GM12873 (cell line): ENCODE results near the gene ST3GAL5.
A peak's percentile ranks its signal among the peaks of the same experiment; 100 is the strongest.

Experiments used
- TF ChIP-seq, protein P1 (sequence below): IDR thresholded peaks from 2 replicates; pipeline ENCODE4 v1.5.1; 2012; ENCODE audit warnings: low read depth, mild to moderate bottlenecking, moderate library complexity, low read length, control low read depth; ENCODE audit not compliant: insufficient read depth; ENCODE audit errors: missing control alignments

ST3GAL5 gene

DNA sequence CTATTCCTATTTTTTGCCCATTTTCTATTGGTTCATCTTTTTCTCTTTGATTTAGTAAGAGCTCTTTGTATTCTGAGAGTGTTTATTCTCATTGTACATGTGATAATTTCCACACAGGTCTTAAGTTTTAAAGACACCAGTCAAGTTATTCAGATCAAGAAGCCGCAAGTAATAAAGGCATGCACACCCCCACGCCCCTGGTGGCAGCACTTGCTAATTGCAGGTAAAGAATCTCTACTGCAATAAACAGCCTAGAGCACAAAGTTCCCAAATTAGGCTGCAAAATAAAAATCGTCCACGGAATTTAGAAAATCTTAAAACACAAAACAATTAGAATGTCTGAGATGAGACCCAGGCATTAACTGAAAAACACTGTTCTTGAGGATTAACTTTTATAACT lies 45.2 kb downstream of the ST3GAL5 start:
- TF ChIP-seq, protein P1, sequence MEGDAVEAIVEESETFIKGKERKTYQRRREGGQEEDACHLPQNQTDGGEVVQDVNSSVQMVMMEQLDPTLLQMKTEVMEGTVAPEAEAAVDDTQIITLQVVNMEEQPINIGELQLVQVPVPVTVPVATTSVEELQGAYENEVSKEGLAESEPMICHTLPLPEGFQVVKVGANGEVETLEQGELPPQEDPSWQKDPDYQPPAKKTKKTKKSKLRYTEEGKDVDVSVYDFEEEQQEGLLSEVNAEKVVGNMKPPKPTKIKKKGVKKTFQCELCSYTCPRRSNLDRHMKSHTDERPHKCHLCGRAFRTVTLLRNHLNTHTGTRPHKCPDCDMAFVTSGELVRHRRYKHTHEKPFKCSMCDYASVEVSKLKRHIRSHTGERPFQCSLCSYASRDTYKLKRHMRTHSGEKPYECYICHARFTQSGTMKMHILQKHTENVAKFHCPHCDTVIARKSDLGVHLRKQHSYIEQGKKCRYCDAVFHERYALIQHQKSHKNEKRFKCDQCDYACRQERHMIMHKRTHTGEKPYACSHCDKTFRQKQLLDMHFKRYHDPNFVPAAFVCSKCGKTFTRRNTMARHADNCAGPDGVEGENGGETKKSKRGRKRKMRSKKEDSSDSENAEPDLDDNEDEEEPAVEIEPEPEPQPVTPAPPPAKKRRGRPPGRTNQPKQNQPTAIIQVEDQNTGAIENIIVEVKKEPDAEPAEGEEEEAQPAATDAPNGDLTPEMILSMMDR: peak; percentile 64

DNA sequence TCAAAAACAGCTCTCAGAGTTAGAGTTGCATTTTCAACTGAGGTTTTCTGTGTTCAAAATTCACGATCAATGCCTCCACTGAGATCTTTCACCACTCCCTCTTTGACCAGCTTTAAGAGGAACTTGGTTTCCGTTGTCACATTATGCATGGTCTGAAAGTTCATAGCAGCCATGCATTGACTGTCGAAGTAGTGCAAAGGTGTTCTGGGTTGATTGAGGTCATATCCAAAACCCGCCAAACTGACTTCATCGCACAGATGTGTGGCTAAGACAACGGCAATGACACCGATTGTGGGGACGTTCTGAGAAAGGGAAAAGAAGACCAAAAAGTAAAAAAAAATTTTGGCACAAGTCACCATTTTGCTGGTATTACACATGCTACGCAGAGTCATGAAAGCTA lies 48.7 kb downstream of the ST3GAL5 start:
- TF ChIP-seq, protein P1: no peak

DNA sequence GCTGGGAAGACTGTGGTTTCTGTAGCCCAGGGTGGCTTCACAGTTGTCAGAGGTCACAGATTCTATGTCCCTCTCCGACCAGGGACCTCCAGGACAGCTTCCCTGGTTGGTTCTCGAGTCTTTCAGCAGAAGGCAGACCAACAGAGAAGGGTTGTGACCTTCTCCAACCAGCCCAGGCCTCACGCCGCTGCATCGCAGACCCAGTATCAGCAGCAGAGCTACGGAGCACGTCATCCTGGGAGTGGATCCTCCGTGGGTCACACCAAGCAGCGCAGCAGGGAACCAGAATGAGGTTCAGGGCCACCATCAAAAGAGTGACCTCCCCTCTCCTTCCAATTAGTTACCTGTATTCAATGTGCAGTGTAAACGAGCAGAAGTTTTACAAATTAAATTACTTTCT lies 49.3 kb downstream of the ST3GAL5 start:
- TF ChIP-seq, protein P1: no peak

DNA sequence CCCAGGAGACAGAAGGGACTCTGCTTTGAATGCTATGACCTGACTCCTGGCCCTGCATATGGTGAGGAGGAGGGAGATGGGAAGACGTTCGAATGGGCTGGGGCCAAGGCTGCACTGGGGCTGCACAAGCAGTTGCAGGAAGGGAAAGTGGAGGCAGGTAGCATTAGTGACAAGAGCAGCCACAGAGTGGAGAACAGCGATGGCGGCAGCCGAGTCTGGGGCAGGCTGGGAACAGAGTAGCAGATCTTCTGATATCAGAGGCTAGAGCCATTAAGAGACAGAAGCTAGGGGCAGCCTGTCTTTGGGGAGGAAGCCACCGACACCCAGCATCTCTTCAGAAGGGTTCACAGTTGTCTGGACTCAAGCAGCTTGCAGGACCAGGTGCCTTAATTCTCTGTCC lies 50.1 kb downstream of the ST3GAL5 start:
- TF ChIP-seq, protein P1: no peak

DNA sequence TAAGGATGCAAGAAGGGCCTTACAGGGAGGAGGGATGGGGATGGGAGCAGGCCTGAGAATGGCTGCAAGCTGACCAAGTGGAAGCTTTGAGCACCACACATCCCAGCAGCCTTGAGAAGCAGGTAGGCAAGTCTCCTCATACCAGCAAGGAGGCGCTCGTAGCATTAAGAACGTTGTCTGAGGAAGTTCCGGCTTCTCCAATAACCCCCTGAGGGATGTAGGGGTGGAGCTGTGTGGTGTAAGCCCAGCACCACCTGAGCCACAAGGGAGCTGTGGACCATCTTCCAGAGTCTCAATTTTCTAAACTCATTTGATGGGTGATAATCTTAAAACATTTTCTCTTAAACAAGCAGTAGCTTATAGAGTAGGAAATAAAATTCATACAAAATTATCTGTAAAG lies 50.6 kb downstream of the ST3GAL5 start:
- TF ChIP-seq, protein P1: peak; percentile 38

DNA sequence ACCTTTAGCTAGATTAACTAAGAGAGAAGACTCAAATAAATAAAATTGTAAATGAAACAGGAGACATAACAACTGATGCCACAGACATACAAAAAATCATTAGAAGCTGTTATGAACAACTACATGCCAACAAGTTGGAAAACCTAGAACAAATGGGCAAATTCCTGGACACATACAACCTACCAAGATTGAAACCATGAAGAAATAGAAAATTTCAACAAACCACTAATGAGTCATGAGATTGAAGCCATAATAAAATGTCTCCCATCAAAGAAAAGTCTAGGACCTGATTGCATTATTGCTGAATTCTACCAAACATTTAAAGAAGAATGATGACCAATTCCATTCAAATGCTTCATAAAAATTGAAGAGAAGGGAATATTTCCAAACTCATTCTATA lies 54.3 kb downstream of the ST3GAL5 start:
- TF ChIP-seq, protein P1: no peak

DNA sequence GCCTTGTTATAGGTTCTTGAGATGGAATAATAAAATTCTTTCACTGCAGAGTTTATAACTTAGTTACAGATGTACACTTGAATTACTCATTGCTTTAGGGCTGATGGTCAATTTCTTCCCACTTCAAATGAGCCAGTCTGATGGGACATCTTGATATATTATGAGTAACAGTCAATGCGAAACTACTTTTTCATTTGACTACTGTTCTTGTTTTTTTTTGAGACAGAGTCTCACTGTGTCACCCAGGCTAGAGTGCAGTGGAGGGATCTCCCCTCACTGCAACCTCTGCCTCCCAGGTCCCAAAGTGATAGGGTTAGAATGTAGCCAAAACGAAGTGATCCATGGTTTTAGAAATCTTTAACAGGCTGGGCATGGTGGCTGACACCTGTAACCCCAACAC lies 57.1 kb downstream of the ST3GAL5 start:
- TF ChIP-seq, protein P1: no peak

DNA sequence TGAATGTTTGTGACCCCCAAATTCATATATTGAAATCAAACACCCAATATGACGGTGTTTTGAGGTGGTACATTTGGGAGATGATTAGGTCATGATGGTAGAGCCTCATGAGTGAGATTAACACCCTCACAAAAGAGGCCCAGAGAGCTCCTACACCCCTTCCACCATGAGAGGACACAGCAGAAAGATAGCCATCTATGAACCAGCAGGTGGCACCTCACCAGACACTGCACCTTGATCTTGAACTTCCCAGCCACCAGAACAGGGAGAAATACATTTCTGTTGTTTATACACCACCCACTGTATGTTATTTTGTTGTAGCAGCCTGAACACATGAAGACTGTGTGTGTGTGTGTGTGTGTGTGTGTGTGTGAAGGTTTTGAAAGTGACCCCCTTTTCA lies 58.1 kb downstream of the ST3GAL5 start:
- TF ChIP-seq, protein P1: peak; percentile 44
